GM12873 (cell line): ENCODE measurements around the gene MPIG6B.

Source experiments
- CTCF ChIP-seq: IDR thresholded peaks from 2 replicates; pipeline ENCODE4 v1.5.1; 2012; ENCODE audit warnings: low read depth, mild to moderate bottlenecking, moderate library complexity, low read length, control low read depth; ENCODE audit not compliant: insufficient read depth; ENCODE audit errors: missing control alignments

The MPIG6B gene

GRCh38 chr6:31737315-31737990 lies 14.3 kb downstream of the MPIG6B start:
- no peak for TF ChIP-seq CTCF

DNA sequence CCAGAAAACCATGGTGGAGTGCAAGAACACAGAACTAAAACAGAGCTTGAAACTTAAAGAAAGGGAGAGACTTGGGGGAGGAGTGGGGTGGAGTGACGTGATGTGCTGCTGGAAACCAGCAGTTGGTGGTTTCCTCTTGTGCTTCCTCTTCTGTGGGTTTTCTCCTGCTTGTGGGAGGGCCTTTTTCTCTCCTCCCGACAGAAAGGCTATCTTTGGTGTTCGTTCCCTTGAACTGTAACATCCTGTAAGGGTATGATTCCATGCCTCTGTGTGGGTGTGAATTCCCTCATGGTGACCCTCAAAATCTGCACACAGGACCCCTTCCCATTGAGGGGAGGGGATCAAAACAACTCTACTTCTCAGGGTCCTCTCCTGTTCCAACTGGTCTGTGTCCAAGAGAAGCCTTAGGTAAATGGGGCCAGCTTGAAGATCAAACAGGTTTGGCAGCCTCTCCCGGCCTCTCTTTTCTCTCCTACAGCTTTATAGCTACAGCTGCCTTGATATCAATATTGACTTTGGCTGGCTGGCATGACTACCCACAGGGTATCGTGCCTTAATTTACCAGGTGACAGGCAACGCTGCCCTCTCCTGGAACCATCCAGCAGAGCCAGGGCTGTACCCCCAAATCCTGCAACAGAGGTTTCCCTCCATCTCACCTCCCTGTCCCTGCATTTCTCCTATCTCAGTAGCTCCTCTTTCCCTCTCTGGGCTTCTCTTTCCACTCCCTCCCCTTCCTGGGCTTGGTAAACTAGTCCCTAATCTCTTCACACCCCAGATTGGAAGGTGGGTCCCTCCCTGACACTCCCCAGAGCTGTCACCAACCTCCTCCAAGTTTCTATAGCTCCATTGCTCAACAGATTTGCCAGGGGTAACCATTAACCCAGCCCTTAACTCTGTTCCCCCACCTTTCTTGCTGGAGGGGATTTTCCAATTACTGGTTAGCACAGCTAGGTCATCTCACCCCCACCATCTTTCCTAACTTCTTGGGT lies 15.1 kb downstream of the MPIG6B start:
- peak; percentile 45 for TF ChIP-seq CTCF

- TF ChIP-seq CTCF: no peak
These were observed 16.6 kb downstream of the MPIG6B start, which contains the start of gene MSH5 for GRCh38 chr6:31739639-31740396. MSH5 (plus strand) TSS chr6:31740005; CDS start chr6:31740467, 462 bp downstream.

GRCh38 chr6:31740397-31741223 lies 17.4 kb downstream of the MPIG6B start:
- no peak for TF ChIP-seq CTCF

DNA sequence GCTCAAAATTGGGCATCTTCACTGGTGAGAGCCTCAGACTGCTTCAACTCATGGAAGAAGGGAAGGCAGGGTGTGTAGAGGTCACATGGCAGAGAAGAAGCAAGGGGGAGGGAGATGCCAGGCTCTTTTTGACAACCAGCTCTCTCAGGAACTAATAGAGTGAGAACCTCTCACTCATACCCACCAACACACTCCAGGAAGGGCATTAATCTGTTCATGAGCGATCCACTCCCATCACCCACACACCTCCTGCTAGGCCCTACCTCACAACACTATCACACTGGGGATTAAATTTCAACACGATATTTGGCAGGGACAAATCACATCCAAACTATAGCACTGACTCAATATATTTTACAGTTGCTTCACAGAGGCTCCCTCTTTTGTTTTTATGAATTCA lies 18.6 kb downstream of the MPIG6B start:
- TF ChIP-seq CTCF: no peak

GRCh38 chr6:31742894-31743293 lies 19.7 kb downstream of the MPIG6B start:
- no peak for TF ChIP-seq CTCF
